ENCODE results near the gene ATXN1.

ATXN1 gene

DNA sequence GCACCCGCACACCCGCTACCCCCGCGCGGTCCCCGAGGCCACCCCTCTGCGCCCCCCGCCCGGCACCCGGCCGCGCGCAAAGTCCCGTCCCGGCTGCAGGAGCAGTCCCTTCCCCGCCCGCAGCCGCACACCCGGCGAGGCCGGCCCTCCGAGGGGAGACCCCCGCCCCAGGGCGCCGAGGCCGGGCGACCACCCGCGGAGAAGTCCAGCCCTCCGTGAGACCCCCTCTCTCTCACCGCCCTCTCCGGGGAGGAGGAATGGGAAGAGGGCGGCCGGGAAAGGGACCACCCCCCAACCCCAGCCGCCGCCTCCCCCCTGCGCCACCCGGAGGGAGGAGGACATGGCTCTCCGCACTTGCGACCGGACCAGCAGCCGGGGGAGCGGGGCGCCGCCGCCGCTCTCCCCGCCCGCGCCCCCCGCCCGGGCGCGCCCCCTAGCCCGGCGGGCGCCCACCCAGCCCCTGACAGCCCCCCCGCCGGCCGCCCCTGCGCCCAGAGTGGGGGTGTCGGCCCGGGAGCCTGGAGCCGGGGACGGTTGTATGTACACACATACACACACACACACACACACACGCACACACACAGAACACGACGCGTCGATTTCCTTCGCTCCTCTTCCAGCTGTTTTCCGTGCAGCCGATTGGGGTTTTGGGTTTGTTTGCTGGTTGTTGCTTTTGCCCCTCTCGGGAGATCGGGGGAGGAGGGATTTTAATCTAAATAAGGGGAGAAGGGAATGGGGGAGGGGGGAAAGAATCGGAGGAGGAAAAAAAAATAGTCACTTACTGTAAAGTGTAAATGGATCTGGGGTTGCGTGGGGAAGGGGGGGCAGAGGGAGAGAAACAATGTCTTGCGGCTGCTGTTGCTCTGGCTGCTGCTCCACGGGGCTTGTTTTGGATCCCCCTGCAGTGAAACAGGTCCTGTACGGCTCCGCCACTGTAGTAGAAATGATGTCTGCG is at the start of gene ATXN1:
Gene ATXN1 (minus strand): TSS at position 945 of the 955 bp plus-strand sequence.
- TF ChIP-seq, protein P1, sequence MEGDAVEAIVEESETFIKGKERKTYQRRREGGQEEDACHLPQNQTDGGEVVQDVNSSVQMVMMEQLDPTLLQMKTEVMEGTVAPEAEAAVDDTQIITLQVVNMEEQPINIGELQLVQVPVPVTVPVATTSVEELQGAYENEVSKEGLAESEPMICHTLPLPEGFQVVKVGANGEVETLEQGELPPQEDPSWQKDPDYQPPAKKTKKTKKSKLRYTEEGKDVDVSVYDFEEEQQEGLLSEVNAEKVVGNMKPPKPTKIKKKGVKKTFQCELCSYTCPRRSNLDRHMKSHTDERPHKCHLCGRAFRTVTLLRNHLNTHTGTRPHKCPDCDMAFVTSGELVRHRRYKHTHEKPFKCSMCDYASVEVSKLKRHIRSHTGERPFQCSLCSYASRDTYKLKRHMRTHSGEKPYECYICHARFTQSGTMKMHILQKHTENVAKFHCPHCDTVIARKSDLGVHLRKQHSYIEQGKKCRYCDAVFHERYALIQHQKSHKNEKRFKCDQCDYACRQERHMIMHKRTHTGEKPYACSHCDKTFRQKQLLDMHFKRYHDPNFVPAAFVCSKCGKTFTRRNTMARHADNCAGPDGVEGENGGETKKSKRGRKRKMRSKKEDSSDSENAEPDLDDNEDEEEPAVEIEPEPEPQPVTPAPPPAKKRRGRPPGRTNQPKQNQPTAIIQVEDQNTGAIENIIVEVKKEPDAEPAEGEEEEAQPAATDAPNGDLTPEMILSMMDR (IDR thresholded peaks at IDR 0.05): no peak

DNA sequence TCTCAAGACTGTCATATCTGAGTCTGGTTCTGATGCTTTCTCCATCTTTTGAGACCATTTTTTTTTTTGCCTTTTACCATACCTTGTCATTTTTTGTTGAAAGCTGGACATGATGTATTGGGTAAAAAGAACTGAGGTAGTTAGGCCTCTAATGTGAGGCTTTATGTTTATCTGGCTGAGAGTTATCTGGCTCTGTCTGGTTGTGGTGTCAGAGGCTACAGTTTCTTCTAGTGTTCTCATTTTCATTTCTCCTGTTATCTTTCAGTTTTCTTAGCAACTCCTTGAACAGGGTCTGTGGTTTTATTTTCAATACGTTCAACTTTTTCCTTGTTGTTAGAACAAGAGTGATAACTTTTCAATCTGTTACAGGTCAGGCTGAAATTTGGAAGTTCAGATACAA is 49.2 kb upstream of the ATXN1 start:
- TF ChIP-seq, protein P1 (IDR thresholded peaks at IDR 0.05): no peak

DNA sequence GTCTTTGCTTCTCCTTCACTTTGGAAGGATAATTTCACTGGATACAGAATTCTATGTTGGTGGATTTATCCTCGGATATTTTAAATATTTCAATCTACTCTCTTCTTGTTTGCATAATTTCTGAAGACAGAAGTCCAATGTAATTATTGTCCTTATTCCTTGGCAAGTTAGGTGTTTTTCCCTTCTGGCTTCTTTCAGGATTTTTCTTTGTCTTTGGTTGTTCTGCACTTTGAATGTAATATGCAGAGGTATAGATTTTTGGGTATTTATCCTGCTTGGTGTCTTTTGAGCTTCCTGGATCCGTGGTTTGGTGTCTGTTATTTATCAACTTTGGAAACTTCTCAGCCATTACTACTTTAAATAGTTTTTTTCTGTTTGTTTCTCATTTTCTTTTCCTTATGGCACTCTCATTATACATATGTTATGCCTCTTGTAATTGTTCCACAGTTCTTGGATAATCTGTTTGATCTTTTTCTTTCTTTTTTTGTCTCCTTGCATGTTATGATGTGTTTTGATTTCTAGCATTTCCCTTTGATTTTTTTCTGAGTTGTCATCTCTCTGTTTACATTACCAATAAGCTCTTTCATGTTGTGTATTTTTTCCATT is 48.6 kb upstream of the ATXN1 start:
- TF ChIP-seq, protein P1 (IDR thresholded peaks at IDR 0.05): no peak

DNA sequence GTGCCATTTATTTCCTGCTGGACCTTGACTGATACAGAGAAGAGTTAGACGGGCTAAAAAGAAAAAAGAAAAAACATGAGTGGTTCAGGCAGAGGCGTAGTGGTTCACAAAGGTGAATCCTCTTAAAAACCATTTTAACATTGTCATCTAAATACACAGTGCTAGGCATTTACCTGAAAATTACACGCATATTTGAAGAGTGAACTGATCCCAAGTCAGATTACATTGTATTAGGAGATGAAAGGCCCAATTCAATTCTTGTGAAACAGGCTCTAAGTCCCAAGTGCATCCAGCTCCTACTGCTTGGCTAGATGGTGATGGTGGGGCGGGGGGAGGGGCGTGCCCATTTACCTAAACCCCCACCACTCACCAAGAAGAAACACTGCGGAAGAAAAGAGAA is 46.7 kb upstream of the ATXN1 start:
- TF ChIP-seq, protein P1 (IDR thresholded peaks at IDR 0.05): no peak

DNA sequence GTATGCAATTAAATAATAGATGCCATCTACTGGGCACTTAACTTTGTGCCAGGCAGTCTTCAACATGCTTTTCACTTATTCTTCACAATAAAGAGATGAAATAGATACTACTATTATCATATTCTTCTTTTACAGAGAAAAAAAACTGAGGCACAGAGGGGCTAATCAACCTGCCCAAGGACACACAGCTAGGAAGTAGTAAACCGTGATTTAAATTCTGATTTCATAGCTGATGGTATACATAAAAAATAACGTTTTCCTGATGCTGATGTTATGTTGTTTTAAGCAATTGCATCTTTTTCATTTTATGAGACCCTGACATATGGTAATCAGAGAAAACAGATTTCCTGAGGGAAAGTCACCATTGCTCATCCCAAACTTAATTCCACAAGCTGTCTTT is 45.1 kb upstream of the ATXN1 start:
- TF ChIP-seq, protein P1 (IDR thresholded peaks at IDR 0.05): no peak

DNA sequence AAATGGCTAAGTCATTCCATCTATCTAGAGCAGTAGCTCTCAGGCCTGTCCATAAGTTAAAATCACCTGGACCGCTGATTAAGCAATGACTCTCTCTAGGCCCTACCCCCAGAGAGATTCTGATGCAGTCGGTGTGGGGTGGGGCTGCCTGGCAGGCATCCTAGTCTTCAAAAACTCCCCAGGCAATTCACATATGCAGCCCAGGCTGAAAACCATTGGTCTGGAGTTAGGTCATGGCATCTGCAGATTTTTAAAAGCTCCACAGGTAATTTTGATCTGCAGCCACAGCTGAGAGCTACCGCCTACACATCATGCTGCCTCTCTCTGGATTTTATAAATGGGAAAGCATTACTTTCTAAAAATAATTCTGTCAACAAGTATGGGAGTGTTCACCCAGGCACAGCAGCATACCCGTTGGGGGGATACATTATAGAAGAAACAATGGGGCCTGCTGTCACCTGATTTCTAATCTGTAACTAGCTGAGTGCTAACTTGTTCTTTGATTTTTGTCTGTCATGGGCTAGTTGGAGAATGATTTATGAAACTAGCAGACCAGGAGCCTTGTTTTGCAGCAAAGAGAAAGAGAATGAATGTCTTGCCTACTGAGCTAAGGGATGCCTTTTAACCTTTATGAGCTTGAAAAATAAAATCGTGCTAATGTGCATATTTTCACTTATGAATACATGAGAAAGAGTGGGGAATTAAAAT is 44.1 kb upstream of the ATXN1 start:
- TF ChIP-seq, protein P1 (IDR thresholded peaks at IDR 0.05): no peak

DNA sequence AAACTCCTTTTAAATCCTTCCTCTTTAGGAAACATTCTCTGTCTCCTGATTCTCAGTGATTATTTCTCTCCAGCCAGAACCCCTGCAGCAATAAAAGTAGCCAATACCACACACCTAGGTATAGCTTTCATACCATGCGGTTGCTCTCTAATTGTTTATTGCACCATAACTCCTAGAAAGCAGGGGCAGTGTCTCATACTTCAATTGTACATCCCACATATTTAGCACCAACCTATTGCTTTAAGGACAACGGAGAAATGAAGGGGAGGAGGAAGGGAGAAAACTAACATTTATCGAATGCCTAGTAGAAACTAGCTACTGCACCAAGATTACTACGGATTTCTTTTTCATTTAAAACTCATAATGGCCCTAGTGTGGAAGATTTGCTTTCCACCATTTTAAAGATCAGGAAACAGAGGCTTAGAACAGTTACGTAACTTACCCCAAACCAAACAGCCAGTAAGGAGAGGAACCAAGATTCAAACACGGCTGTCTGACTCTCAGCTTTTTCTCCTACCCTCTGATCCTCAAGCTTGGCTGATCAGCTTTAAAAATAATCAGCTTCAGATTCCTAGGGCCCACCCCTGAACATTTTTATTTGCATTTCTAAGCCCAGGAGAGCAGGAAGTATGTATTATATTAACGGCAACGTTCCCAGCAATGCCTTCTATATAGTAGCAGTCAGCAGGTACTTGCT is 43.4 kb upstream of the ATXN1 start:
- TF ChIP-seq, protein P1 (IDR thresholded peaks at IDR 0.05): no peak
